HEK293 (cell line): ENCODE measurements around the gene RINT1.

Source experiments
- CTCF ChIA-PET: fragments of 350-600 bp; formaldehyde crosslinking; extraction: SDS; loops from one replicate; lab custom pipeline; 2021; ENCODE audit warnings: antibody characterized with exemption; lab: Yijun Ruan, JAX
- POLR2A ChIA-PET: fragments of 300-600 bp; formaldehyde crosslinking; extraction: SDS; loops from one replicate; lab custom pipeline; 2020; ENCODE audit warnings: antibody characterized with exemption, inconsistent platforms; lab: Yijun Ruan, JAX
- H3K27ac ChIP-seq: fragments of 200-500 bp; sonication (Bioruptor generic); 2 replicates; pipeline ENCODE4 v1.5.1; 2014; ENCODE audit warnings: low read depth, low read length, control low read depth, inconsistent platforms; ENCODE audit errors: extremely low read depth
- H3K36me3 ChIP-seq, 2 experiments: fragments of 200-500 bp in 1 of 2; sonication (Bioruptor generic) in 1 of 2; 1 replicate in 1 of 2; 2 replicates in 1 of 2; pipeline ENCODE4 v1.5.1; 2014 to 2017; ENCODE audit warnings: inconsistent platforms in 2 of 2, low read length in 2 of 2; ENCODE audit not compliant: control insufficient read depth in 2 of 2, insufficient read depth in 1 of 2
- H3K4me1 ChIP-seq: fragments of 200-500 bp; sonication (Bioruptor generic); 2 replicates; pipeline ENCODE4 v1.5.1; 2014; ENCODE audit warnings: mild to moderate bottlenecking, low read length, inconsistent platforms; ENCODE audit not compliant: control insufficient read depth, insufficient read depth
- H3K4me3 ChIP-seq: 2 replicates; pipeline ENCODE4 v1.5.1; 2011; ENCODE audit warnings: low read depth, mild to moderate bottlenecking, control low read depth, low read length, moderate library complexity
- H3K9me3 ChIP-seq: fragments of 200-500 bp; sonication (Bioruptor generic); 2 replicates; pipeline ENCODE4 v1.5.1; 2014; ENCODE audit warnings: low read depth, low read length, inconsistent platforms; ENCODE audit not compliant: control insufficient read depth, insufficient read depth
- GLIS1 ChIP-seq: fragments of 450-650 bp; formaldehyde crosslinking; IDR thresholded peaks from 2 replicates; pipeline ENCODE4 v1.5.1; 2016; ENCODE audit warnings: missing biosample characterization, missing genetic modification characterization
- MEIS1 ChIP-seq: sonication (generic); formaldehyde crosslinking; IDR thresholded peaks from 2 replicates; pipeline ENCODE4 v1.8.1; 2022; ENCODE audit warnings: missing genetic modification reagents, mild to moderate bottlenecking, borderline replicate concordance
- OSR2 ChIP-seq: fragments of 450-650 bp; formaldehyde crosslinking; IDR thresholded peaks from 2 replicates; pipeline ENCODE4 v1.5.1; 2016; ENCODE audit warnings: missing biosample characterization, missing genetic modification characterization
- ZNF221 ChIP-seq: fragments of 450-650 bp; formaldehyde crosslinking; IDR thresholded peaks from 2 replicates; pipeline ENCODE4 v1.5.1; 2017; ENCODE audit warnings: missing biosample characterization, missing genetic modification characterization, borderline replicate concordance
- ZNF37A ChIP-seq: fragments of 450-650 bp; IDR thresholded peaks from 2 replicates; pipeline ENCODE4 v1.5.1; 2018; ENCODE audit warnings: missing biosample characterization, missing genetic modification characterization
- ZNF501 ChIP-seq: fragments of 450-650 bp; formaldehyde crosslinking; IDR thresholded peaks from 2 replicates; pipeline ENCODE4 v1.5.1; 2016; ENCODE audit warnings: missing biosample characterization, missing genetic modification characterization
- ZNF510 ChIP-seq: fragments of 450-650 bp; formaldehyde crosslinking; IDR thresholded peaks from 2 replicates; pipeline ENCODE4 v1.5.1; 2018; ENCODE audit warnings: mild to moderate bottlenecking, missing genetic modification characterization, missing biosample characterization; ENCODE audit not compliant: insufficient replicate concordance
- ZNF548 ChIP-seq: fragments of 450-650 bp; formaldehyde crosslinking; IDR thresholded peaks from 2 replicates; pipeline ENCODE4 v1.5.1; 2016; ENCODE audit warnings: missing biosample characterization, missing genetic modification characterization
- ZNF623 ChIP-seq: fragments of 450-650 bp; formaldehyde crosslinking; IDR thresholded peaks from 2 replicates; pipeline ENCODE4 v1.5.1; 2016; ENCODE audit warnings: missing biosample characterization, missing genetic modification characterization
- ZNF626 ChIP-seq: fragments of 450-650 bp; sonication (Bioruptor Pico); formaldehyde crosslinking; IDR thresholded peaks from 2 replicates; pipeline ENCODE4 v1.5.1; 2018; ENCODE audit warnings: missing biosample characterization, missing genetic modification characterization, inconsistent platforms
- ZNF670 ChIP-seq: fragments of 450-650 bp; formaldehyde crosslinking; IDR thresholded peaks from 2 replicates; pipeline ENCODE4 v1.5.1; 2016; ENCODE audit warnings: missing biosample characterization, missing genetic modification characterization, low read depth
- ZSCAN30 ChIP-seq: fragments of 450-650 bp; IDR thresholded peaks from 2 replicates; pipeline ENCODE4 v1.5.1; 2018; ENCODE audit warnings: missing biosample characterization, mild to moderate bottlenecking, missing genetic modification characterization, moderate library complexity
- TF ChIP-seq, protein P1 (sequence below): fragments of 450-650 bp; formaldehyde crosslinking; IDR thresholded peaks from 2 replicates; pipeline ENCODE4 v1.5.1; 2016; ENCODE audit warnings: missing biosample characterization, missing genetic modification characterization
- TF ChIP-seq, protein P2 (sequence below): fragments of 450-650 bp; formaldehyde crosslinking; IDR thresholded peaks from 2 replicates; pipeline ENCODE4 v1.5.1; 2016; ENCODE audit warnings: missing biosample characterization, missing genetic modification characterization, low read depth
- TF ChIP-seq, protein P3 (sequence below): fragments of 450-650 bp; formaldehyde crosslinking; conservative IDR thresholded peaks from 2 replicates; pipeline ENCODE4 v1.5.1; 2016; ENCODE audit warnings: low read depth, missing biosample characterization, missing genetic modification characterization
- TF ChIP-seq, protein P4 (sequence below): fragments of 450-650 bp; formaldehyde crosslinking; IDR thresholded peaks from 2 replicates; pipeline ENCODE4 v1.5.1; 2016; ENCODE audit warnings: missing biosample characterization, missing genetic modification characterization, borderline replicate concordance
- TF ChIP-seq, protein P5 (sequence below): IDR thresholded peaks from 2 replicates; pipeline ENCODE4 v1.6.1; 2011; ENCODE audit warnings: mild to moderate bottlenecking, low read depth, low read length, borderline replicate concordance
- TF ChIP-seq, protein P6 (sequence below): fragments of 450-650 bp; formaldehyde crosslinking; IDR thresholded peaks from 2 replicates; pipeline ENCODE4 v1.5.1; 2016; ENCODE audit warnings: missing biosample characterization, missing genetic modification characterization
- TF ChIP-seq, protein P7 (sequence below): fragments of 450-650 bp; formaldehyde crosslinking; IDR thresholded peaks from 2 replicates; pipeline ENCODE4 v1.5.1; 2016; ENCODE audit warnings: missing biosample characterization, missing genetic modification characterization
- TF ChIP-seq, protein P8 (sequence below): fragments of 450-650 bp; formaldehyde crosslinking; IDR thresholded peaks from 2 replicates; pipeline ENCODE4 v1.5.1; 2017; ENCODE audit warnings: missing biosample characterization, mild to moderate bottlenecking, missing genetic modification characterization, moderate library complexity
- TF ChIP-seq, protein P9 (sequence below): fragments of 450-650 bp; formaldehyde crosslinking; IDR thresholded peaks from 2 replicates; pipeline ENCODE4 v1.5.1; 2017; ENCODE audit warnings: missing biosample characterization, missing genetic modification characterization

RINT1 gene

DNA sequence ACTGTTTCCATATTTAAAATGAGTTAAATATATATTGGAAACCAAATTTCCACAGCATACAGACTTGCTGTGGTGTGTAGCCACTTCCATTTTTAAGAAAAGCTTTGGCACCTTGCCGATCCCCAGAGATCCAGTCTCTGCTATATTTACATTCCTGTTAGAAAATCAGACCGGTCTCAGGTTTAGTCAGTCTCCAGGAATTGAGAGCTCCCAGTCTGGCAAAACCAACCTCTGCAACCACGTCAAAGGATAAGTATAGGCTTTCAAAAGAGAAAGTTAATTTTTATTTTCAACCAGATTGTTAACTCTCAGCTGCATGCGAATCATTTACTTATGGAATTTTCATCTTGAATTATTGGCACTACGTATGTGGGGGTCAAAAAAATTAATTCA lies 38.1 kb upstream of the RINT1 start (continued):
- TF ChIP-seq, protein P1, sequence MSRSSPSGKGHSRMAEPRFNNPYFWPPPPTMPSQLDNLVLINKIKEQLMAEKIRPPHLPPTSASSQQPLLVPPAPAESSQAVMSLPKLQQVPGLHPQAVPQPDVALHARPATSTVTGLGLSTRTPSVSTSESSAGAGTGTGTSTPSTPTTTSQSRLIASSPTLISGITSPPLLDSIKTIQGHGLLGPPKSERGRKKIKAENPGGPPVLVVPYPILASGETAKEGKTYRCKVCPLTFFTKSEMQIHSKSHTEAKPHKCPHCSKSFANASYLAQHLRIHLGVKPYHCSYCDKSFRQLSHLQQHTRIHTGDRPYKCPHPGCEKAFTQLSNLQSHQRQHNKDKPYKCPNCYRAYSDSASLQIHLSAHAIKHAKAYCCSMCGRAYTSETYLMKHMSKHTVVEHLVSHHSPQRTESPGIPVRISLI (tag by site-specific recombination) = no peak
- TF ChIP-seq ZNF548 (tag by site-specific recombination) (no peak), ZNF626 (no peak), ZNF37A (tag by site-specific recombination) (no peak), GLIS1 (no peak)
- TF ChIP-seq, protein P2, sequence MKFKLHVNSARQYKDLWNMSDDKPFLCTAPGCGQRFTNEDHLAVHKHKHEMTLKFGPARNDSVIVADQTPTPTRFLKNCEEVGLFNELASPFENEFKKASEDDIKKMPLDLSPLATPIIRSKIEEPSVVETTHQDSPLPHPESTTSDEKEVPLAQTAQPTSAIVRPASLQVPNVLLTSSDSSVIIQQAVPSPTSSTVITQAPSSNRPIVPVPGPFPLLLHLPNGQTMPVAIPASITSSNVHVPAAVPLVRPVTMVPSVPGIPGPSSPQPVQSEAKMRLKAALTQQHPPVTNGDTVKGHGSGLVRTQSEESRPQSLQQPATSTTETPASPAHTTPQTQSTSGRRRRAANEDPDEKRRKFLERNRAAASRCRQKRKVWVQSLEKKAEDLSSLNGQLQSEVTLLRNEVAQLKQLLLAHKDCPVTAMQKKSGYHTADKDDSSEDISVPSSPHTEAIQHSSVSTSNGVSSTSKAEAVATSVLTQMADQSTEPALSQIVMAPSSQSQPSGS (tag by site-specific recombination) = no peak

DNA sequence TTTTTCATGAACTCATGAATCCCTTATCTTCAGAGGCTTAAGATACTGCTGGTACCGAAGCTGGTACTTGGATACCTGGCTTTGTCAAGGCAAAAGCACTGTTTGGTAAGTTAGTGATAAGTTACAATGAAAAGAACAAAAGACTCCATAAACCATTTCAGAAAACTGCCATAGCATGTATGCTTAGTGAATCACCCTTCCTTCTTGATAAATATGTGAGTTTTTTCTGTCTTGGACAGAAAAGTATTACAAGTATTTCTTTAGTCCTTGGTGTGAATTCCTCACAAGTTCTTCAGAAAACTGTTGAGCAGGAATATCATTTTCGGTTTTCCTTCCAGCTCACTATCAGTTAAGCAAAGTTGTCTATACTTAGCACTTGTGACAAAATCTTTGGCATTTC lies 35.5 kb upstream of the RINT1 start:
- H3K27ac ChIP-seq = no peak overlapping the region
- no peaks in the 10 kb centered on the region for H3K9me3 ChIP-seq
- H3K36me3 ChIP-seq = peaks cover 13 to 21% of the 10 kb centered on the region in 2 experiments; a peak in 2 of 3 replicates
- no peaks in the 10 kb centered on the region for H3K4me1 ChIP-seq
- TF ChIP-seq ZNF670 (tag by site-specific recombination) (no peak), ZNF501 (tag by site-specific recombination) (no peak), ZSCAN30 (no peak), ZNF510 (tag by site-specific recombination) (no peak), ZNF221 (tag by site-specific recombination) (no peak), ZNF37A (tag by site-specific recombination) (no peak), MEIS1 (CRISPR knock-in tag) (no peak), OSR2 (tag by site-specific recombination) (no peak), ZNF623 (tag by site-specific recombination) (no peak)
- TF ChIP-seq, protein P3, sequence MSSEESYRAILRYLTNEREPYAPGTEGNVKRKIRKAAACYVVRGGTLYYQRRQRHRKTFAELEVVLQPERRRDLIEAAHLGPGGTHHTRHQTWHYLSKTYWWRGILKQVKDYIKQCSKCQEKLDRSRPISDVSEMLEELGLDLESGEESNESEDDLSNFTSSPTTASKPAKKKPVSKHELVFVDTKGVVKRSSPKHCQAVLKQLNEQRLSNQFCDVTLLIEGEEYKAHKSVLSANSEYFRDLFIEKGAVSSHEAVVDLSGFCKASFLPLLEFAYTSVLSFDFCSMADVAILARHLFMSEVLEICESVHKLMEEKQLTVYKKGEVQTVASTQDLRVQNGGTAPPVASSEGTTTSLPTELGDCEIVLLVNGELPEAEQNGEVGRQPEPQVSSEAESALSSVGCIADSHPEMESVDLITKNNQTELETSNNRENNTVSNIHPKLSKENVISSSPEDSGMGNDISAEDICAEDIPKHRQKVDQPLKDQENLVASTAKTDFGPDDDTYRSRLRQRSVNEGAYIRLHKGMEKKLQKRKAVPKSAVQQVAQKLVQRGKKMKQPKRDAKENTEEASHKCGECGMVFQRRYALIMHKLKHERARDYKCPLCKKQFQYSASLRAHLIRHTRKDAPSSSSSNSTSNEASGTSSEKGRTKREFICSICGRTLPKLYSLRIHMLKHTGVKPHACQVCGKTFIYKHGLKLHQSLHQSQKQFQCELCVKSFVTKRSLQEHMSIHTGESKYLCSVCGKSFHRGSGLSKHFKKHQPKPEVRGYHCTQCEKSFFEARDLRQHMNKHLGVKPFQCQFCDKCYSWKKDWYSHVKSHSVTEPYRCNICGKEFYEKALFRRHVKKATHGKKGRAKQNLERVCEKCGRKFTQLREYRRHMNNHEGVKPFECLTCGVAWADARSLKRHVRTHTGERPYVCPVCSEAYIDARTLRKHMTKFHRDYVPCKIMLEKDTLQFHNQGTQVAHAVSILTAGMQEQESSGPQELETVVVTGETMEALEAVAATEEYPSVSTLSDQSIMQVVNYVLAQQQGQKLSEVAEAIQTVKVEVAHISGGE (tag by site-specific recombination) = no peak
- TF ChIP-seq, protein P4, sequence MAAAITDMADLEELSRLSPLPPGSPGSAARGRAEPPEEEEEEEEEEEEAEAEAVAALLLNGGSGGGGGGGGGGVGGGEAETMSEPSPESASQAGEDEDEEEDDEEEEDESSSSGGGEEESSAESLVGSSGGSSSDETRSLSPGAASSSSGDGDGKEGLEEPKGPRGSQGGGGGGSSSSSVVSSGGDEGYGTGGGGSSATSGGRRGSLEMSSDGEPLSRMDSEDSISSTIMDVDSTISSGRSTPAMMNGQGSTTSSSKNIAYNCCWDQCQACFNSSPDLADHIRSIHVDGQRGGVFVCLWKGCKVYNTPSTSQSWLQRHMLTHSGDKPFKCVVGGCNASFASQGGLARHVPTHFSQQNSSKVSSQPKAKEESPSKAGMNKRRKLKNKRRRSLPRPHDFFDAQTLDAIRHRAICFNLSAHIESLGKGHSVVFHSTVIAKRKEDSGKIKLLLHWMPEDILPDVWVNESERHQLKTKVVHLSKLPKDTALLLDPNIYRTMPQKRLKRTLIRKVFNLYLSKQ = no peak
- TF ChIP-seq, protein P5, sequence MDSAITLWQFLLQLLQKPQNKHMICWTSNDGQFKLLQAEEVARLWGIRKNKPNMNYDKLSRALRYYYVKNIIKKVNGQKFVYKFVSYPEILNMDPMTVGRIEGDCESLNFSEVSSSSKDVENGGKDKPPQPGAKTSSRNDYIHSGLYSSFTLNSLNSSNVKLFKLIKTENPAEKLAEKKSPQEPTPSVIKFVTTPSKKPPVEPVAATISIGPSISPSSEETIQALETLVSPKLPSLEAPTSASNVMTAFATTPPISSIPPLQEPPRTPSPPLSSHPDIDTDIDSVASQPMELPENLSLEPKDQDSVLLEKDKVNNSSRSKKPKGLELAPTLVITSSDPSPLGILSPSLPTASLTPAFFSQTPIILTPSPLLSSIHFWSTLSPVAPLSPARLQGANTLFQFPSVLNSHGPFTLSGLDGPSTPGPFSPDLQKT = no peak
- TF ChIP-seq, protein P6, sequence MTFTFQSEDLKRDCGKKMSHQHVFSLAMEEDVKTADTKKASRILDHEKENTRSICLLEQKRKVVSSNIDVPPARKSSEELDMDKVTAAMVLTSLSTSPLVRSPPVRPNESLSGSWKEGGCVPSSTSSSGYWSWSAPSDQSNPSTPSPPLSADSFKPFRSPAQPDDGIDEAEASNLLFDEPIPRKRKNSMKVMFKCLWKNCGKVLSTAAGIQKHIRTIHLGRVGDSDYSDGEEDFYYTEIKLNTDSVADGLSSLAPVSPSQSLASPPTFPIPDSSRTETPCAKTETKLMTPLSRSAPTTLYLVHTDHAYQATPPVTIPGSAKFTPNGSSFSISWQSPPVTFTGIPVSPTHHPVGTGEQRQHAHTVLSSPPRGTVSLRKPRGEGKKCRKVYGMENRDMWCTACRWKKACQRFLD (tag by site-specific recombination) = no peak
- TF ChIP-seq, protein P7, sequence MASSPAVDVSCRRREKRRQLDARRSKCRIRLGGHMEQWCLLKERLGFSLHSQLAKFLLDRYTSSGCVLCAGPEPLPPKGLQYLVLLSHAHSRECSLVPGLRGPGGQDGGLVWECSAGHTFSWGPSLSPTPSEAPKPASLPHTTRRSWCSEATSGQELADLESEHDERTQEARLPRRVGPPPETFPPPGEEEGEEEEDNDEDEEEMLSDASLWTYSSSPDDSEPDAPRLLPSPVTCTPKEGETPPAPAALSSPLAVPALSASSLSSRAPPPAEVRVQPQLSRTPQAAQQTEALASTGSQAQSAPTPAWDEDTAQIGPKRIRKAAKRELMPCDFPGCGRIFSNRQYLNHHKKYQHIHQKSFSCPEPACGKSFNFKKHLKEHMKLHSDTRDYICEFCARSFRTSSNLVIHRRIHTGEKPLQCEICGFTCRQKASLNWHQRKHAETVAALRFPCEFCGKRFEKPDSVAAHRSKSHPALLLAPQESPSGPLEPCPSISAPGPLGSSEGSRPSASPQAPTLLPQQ (tag by site-specific recombination) = no peak
- TF ChIP-seq, protein P8, sequence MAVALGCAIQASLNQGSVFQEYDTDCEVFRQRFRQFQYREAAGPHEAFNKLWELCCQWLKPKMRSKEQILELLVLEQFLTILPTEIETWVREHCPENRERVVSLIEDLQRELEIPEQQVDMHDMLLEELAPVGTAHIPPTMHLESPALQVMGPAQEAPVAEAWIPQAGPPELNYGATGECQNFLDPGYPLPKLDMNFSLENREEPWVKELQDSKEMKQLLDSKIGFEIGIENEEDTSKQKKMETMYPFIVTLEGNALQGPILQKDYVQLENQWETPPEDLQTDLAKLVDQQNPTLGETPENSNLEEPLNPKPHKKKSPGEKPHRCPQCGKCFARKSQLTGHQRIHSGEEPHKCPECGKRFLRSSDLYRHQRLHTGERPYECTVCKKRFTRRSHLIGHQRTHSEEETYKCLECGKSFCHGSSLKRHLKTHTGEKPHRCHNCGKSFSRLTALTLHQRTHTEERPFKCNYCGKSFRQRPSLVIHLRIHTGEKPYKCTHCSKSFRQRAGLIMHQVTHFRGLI = no peak
- TF ChIP-seq, protein P9, sequence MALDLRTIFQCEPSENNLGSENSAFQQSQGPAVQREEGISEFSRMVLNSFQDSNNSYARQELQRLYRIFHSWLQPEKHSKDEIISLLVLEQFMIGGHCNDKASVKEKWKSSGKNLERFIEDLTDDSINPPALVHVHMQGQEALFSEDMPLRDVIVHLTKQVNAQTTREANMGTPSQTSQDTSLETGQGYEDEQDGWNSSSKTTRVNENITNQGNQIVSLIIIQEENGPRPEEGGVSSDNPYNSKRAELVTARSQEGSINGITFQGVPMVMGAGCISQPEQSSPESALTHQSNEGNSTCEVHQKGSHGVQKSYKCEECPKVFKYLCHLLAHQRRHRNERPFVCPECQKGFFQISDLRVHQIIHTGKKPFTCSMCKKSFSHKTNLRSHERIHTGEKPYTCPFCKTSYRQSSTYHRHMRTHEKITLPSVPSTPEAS = no peak
- ChIA-PET POLR2A (no interaction called here), CTCF (interaction anchor here (1.0 to 1.8 kb wide), 2 partner anchors 10 to 35 kb away, joined by 3 to 5 read pairs; partner anchors contain the start of gene RINT1)
- no peak overlapping the region for H3K4me3 ChIP-seq
